GM06990 (cell line): Measurements from ENCODE around the gene DIPK2A.

Experiments used
- DNase-seq: peaks from one replicate; pipeline ENCODE4 v3.0.0-alpha.2; 2011; ENCODE audit not compliant: insufficient read length; ENCODE audit errors: extremely low read depth
- H3K27me3 ChIP-seq: replicated peaks from 2 replicates; pipeline ENCODE4 v1.6.0; 2011; ENCODE audit warnings: low read length; ENCODE audit not compliant: control insufficient read depth, insufficient read depth
- H3K36me3 ChIP-seq: 2 replicates; pipeline ENCODE4 v1.5.1; 2011; ENCODE audit warnings: low read length; ENCODE audit not compliant: control insufficient read depth, insufficient read depth
- H3K4me3 ChIP-seq: replicated peaks from 2 replicates; pipeline ENCODE4 v1.5.1; 2011; ENCODE audit warnings: low read depth, mild to moderate bottlenecking, control low read depth, low read length
- CTCF ChIP-seq: IDR thresholded peaks from 2 replicates; pipeline ENCODE4 v1.5.1; 2011; ENCODE audit warnings: low read length, control low read depth, mild to moderate bottlenecking, inconsistent platforms; ENCODE audit not compliant: insufficient read depth, poor library complexity, severe bottlenecking

Gene DIPK2A

GRCh38 chr3:143972505-143973258 is 1.1 kb downstream of the DIPK2A start:
- Histone ChIP-seq H3K36me3 (no peaks in the 10 kb centered on the region), H3K4me3 (peak overlapping the region; percentile 98), H3K27me3 (no peaks in the 10 kb centered on the region)
- DNase-seq = peak; percentile 92
- TF ChIP-seq CTCF = peak; percentile 53

- TF ChIP-seq CTCF = no peak
- no peaks in the 10 kb centered on the region for H3K27me3 ChIP-seq
- no peaks in the 10 kb centered on the region for H3K36me3 ChIP-seq
- H3K4me3 ChIP-seq = peak overlapping the region; percentile 98
- DNase-seq = no peak
Observed at GRCh38 chr3:143973259-143974021, 1.8 kb downstream of the DIPK2A start.

GRCh38 chr3:143974271-143975238 is 2.9 kb downstream of the DIPK2A start:
- no peaks in the 10 kb centered on the region for H3K27me3 ChIP-seq
- H3K36me3 ChIP-seq = no peaks in the 10 kb centered on the region
- no peak for DNase-seq
- no peak for TF ChIP-seq CTCF
- peak overlapping the region; percentile 98 for H3K4me3 ChIP-seq

- no peak for DNase-seq
- peak; percentile 53 for TF ChIP-seq CTCF
- no peaks in the 10 kb centered on the region for H3K27me3 ChIP-seq
- no peaks in the 10 kb centered on the region for H3K36me3 ChIP-seq
- peak overlapping the region; percentile 98 for H3K4me3 ChIP-seq
Observed at GRCh38 chr3:143975554-143976152, 4.0 kb downstream of the DIPK2A start.
